Measurements from ENCODE around the gene CBLL1. TPM values are rescaled to one million over a fixed set of nuclear protein-coding genes. Genes with fewer than 3 reads are reported as not detected.

The CBLL1 gene
- total RNA-seq, 1 experiment from 2014 or later: 41.0 TPM

DNA sequence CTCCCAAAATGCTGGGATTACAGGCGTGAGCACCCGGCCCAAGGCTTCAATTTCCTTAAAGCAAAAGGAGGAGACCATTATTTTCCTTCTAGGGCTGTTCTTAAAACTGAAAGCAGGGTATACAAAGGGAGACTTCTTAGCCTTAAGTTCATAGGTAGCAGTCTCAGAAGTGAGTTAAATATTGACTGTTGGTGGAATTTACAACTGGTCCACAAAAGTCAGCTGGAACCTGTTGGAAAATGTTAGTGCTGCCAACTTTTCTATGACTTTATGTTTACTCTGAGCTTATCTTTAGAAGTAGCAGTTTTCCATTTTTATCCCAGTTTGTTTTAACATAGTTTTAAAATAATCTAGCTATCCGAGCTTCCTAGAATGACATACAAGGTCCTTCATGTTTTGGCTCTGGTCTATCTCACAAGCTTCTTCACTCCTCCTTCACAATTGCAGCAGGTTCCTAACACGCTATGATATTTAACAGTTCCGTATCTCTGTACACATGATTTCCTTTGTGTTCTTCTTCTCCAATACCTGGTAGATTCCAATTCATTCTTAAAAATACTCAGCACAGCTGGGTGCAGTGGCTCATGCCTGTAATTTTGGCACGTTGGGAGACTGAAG is 55.8 kb downstream of the CBLL1 start:
- no peak for DNase-seq (ENCODE audit: low spot score)
- in situ Hi-C loops (cut with HindIII; ENCODE audit: low sequenced_read_pairs): no loop called here

DNA sequence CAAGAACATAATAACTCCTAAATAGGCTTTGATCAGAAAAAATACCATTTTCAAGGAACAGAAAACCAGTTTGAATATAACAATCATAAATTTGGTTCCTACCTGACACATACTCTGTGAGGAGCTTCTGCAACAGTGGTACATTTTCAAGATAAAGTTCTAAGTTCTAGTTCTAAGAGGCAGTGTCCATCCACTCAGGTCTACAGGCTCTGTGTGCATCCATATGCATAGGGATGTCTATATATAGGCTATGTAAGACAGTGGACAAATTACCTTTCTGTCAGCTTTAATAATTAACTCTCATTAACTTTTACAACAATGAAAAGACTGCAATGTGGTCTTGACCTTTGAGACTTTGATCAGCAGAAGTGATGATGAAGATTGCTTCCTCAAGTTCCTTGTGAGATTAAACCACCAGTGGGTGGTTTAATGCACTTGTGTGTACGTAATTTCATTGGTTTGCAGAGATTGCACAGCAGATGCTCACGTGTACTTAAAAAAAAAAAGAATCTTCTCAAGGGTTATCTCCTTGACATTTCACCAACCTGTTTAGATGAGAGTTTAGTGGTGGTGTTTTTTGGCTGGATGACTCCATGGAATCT is 59.2 kb downstream of the CBLL1 start, which contains the start of gene SLC26A3:
Gene SLC26A3, minus strand, starts transcription at position 215 of the 602 bp plus-strand sequence. CDS start 8,714 bp downstream, outside the sequence.
- DNase-seq (ENCODE audit: low spot score): no peak
- in situ Hi-C loops (cut with HindIII; ENCODE audit: low sequenced_read_pairs): no loop called here

DNA sequence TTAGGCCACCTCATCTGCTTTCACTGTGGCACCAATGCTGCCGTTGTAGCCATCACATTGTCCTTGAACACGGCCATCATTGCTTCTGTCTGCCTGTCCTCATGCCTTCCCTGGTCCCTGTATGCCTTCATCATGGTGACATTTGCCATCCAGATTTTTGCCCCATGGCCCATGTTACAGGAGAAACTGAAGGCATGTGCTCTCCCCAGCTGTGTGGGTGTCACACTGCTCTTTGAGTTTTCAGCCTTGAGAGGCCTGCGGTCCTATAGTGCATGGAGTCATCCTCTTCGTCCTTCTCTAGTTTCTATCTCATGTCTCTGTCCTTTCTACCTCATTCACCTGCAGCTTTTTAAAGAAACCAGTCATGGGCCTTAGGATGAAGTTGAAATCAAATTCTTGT is 65.2 kb downstream of the CBLL1 start:
- in situ Hi-C loops (cut with HindIII; ENCODE audit: low sequenced_read_pairs): no loop called here
- no peak for DNase-seq (ENCODE audit: low spot score)

DNA sequence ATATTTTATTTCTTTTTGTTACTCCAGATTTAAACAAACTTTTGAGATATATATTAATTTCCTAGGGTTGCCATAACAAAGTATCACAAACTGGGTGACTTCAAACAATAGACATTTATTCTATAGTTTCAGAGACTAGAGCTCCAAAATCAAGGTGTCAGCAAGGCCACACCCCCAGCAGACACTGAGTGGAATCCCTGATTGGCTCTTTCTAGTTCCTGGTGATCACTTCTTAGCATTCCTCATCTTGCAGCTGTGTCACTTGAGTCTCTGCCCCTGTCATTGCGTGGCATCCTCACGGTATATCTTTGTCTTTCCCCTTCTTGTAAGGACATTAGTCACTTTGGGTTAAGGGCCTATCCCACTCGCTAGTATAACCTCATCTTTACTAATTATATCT is 66.7 kb downstream of the CBLL1 start:
- no peak for DNase-seq (ENCODE audit: low spot score)
- in situ Hi-C loops (cut with HindIII; ENCODE audit: low sequenced_read_pairs): no loop called here

Other genes starting within 250 kb of the CBLL1 start
- gene COG5, start 180.2 kb upstream of the CBLL1 start, total RNA-seq (2014; rRNA removed; shearing (Covaris generic)): 25.4 and 65.3 TPM in 2 replicates
- 10.7 and 11.4 TPM in 2 replicates for gene DUS4L, start 180.2 kb upstream of the CBLL1 start, total RNA-seq (2014; rRNA removed; shearing (Covaris generic))
- 27.0 and 29.7 TPM in 2 replicates for gene BCAP29, start 163.9 kb upstream of the CBLL1 start, total RNA-seq (2014; rRNA removed; shearing (Covaris generic))
- 0.03 TPM in 1 of 2 replicates, not detected in the other for gene SLC26A4, start 83.3 kb upstream of the CBLL1 start, total RNA-seq (2014; rRNA removed; shearing (Covaris generic))
- gene SLC26A3, start 59.1 kb downstream of the CBLL1 start, total RNA-seq (2014; rRNA removed; shearing (Covaris generic)): not detected in 2 replicates
- 43.0 and 60.2 TPM in 2 replicates for gene DLD, start 147.0 kb downstream of the CBLL1 start, total RNA-seq (2014; rRNA removed; shearing (Covaris generic))